Superior temporal gyrus (tissue), 1 donor: ENCODE results near the gene PALB2.

ENCODE experiments used
- DNase-seq: peaks from one replicate; pipeline ENCODE4 v3.0.0-alpha.2; 2016; ENCODE audit errors: extremely low spot score

PALB2 gene

GRCh38 chr16:23581764-23582163 is 59.3 kb downstream of the PALB2 start:
- DNase-seq, result no peak

- DNase-seq, result no peak
Measured at GRCh38 chr16:23580391-23580790, 60.7 kb downstream of the PALB2 start.

GRCh38 chr16:23579371-23579770 is 61.7 kb downstream of the PALB2 start:
- no peak for DNase-seq

- DNase-seq, result no peak
Measured at GRCh38 chr16:23578101-23578830, 62.8 kb downstream of the PALB2 start.

- DNase-seq, result no peak
Measured at GRCh38 chr16:23577493-23577892, 63.6 kb downstream of the PALB2 start.

- no peak for DNase-seq
Measured at GRCh38 chr16:23575834-23576233, 65.3 kb downstream of the PALB2 start.

- no peak for DNase-seq
Measured at GRCh38 chr16:23573817-23574216, 67.3 kb downstream of the PALB2 start.

- no peak for DNase-seq
Measured at GRCh38 chr16:23572394-23572793, 68.7 kb downstream of the PALB2 start.

- DNase-seq, result no peak
Measured at GRCh38 chr16:23571895-23572294, 69.2 kb downstream of the PALB2 start.

- DNase-seq, result no peak
Measured at GRCh38 chr16:23570992-23571632, 70.0 kb downstream of the PALB2 start.

GRCh38 chr16:23567602-23568001 is 73.5 kb downstream of the PALB2 start:
- no peak for DNase-seq

- no peak for DNase-seq
Measured at GRCh38 chr16:23566724-23567123, 74.4 kb downstream of the PALB2 start.

GRCh38 chr16:23564575-23565363 is 76.3 kb downstream of the PALB2 start:
- no peak for DNase-seq

GRCh38 chr16:23563186-23563585 is 77.9 kb downstream of the PALB2 start:
- DNase-seq, result no peak

GRCh38 chr16:23562505-23562904 is 78.6 kb downstream of the PALB2 start:
- no peak for DNase-seq

GRCh38 chr16:23561586-23561985 is 79.5 kb downstream of the PALB2 start:
- DNase-seq, result no peak

- no peak for DNase-seq
Measured at GRCh38 chr16:23557779-23558702, 83.1 kb downstream of the PALB2 start.

GRCh38 chr16:23556881-23557778 is 84.0 kb downstream of the PALB2 start, which contains the start of the genes EARS2 and UBFD1:
TSS of gene EARS2 (minus strand) at chr16:23557350. CDS start at chr16:23557343, 7 bp downstream.
TSS of gene UBFD1 (plus strand) at chr16:23557727. CDS start at chr16:23557743, 16 bp downstream.
- peak; percentile 99 for DNase-seq

- no peak for DNase-seq
Measured at GRCh38 chr16:23554536-23554935, 86.6 kb downstream of the PALB2 start.
